Esophagus squamous epithelium (tissue), 4 donors: ENCODE data around the gene LMTK2.

Experiments
- POLR2A ChIP-seq, 4 donors: fragments of 450-650 bp; IDR thresholded peaks; one replicate each; pipeline ENCODE4 v1.6.1; 2017; ENCODE audit warnings: antibody characterized with exemption in 4 of 4, mild to moderate bottlenecking in 4 of 4, moderate library complexity in 3 of 4
- TF ChIP-seq, protein P1 (sequence below), 6 experiments: fragments of 450-650 bp in 4 of 6; fragments of 200-600 bp in 2 of 6; sonication (generic) in 2 of 6; IDR thresholded peaks; one replicate each; pipeline ENCODE4 v1.5.1; 2016 to 2019; ENCODE audit warnings: antibody characterized with exemption in 6 of 6, mild to moderate bottlenecking in 4 of 6, moderate library complexity in 4 of 6

DNA sequence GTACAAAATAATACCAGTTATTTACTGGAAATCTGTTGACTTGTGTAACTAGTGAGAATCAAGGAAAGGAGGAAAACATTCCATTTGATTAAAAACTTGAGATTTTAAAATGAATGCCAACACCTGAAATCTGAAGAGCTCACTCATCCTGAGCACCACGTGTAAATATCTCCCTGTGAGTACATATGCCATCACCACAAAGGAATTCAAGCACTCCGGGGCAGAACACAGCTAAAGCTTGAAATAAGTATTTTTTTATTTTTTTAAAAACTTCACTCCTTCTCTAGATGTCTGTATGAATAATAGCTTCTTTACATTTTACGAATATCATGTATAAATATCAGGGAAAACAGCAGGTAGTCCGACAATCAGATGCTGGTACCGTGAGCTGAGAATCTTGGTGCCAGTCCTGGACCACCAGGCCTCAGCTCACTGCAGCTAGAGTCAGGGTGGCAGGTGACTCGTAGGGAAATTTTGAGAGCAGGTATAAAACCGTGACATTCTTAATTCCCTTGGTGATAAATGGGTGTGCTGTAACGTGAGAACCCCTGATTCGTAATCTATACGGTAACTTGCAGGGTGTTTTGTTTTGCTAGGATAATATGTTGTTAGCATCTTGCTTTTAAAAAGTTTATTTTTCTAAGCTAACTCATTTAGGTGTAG is 12.7 kb downstream of the LMTK2 start:
- TF ChIP-seq, protein P1, sequence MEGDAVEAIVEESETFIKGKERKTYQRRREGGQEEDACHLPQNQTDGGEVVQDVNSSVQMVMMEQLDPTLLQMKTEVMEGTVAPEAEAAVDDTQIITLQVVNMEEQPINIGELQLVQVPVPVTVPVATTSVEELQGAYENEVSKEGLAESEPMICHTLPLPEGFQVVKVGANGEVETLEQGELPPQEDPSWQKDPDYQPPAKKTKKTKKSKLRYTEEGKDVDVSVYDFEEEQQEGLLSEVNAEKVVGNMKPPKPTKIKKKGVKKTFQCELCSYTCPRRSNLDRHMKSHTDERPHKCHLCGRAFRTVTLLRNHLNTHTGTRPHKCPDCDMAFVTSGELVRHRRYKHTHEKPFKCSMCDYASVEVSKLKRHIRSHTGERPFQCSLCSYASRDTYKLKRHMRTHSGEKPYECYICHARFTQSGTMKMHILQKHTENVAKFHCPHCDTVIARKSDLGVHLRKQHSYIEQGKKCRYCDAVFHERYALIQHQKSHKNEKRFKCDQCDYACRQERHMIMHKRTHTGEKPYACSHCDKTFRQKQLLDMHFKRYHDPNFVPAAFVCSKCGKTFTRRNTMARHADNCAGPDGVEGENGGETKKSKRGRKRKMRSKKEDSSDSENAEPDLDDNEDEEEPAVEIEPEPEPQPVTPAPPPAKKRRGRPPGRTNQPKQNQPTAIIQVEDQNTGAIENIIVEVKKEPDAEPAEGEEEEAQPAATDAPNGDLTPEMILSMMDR (IDR thresholded peaks at IDR 0.05) = no peak
- no peak for TF ChIP-seq POLR2A (IDR thresholded peaks at IDR 0.05)
